NCI-H1436 treated with DMSO at 0.1 percent for 48 hours (cell line): ENCODE results near the gene FN1.

Experiments
- DNase-seq: peaks from one replicate; lab custom pipeline; 2025; lab: John Stamatoyannopoulos, UW

FN1 gene

DNA sequence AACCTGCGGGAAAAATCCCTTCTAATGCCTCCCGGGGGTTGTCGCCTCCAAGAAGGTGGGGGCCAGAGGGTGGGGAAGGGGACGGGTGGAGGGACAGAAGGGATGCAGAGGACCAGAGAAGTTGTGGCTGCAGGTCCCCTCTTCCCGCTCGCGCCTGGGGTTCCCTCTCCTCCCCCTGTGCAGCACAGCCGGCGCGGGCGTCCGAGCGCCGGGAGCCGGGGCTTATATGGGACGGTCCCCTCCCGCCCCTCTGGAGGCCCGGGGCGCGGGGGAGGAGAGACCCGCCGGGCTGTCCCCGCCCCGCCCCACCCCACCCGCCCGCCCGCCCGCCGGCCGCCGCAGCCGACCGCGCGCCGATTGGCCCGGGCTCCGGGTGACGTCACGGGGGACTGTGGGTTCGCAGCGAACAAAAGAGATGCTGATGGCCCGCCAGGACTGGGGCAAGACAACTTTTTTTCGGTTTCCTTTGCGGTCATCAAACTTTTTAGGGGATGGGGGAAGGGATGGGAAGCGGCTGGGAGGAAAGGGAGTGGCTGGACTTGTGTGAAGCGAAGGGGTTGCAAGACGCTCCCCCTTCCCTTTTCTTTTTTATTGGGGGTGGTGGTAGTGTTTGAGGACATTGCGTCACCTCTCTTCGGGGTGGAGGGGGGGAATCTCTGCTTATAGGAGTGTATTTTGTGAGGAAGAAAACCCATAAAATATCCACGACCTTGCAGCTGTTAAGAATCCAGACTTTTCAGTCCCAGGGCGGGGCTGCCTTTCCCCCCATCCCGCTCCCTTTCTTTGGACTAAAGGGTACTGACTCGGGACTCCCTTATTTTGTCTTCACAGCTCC is at the start of gene FN1:
FN1 (minus strand) TSS at position 199 of the 835 bp plus-strand sequence. CDS start 266 bp downstream, outside the sequence.
- peak; percentile 10 for DNase-seq

DNA sequence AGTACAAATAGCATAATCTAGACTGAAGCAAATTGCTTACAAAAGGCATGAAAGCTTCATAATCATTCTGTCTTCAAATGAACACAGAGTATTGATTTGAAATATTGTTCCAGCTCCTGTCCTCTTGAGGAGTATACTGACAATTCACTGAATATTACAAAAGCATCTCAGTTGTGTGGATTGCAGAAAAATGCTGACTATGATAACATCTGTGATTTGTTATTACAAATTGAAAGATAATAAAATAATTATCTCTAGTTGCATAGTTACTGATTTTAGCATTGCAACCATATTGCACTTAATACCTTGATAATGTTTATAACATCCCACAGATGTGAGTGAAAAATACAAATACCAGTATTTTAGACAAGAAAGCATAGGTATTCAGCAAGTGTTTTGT is 49.2 kb upstream of the FN1 start:
- DNase-seq = no peak

DNA sequence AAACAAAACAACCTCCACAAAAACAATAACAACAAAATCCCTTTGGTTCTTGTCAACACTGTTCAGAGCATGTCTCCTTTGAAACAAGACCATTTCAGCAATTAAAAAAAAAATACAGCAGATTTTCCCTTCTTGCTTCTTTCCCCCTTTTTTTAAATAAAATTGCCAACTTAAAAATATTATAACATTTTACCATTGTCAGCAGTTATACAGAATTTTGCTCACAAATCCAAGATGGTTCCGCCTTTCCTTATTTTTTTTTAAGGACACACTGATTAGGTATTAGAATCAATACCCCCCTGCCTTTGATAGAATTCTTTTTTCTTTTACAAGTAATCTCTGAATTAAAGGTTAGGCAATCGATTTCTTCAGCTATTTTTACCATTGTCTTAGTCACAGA is 48.7 kb upstream of the FN1 start:
- no peak for DNase-seq

DNA sequence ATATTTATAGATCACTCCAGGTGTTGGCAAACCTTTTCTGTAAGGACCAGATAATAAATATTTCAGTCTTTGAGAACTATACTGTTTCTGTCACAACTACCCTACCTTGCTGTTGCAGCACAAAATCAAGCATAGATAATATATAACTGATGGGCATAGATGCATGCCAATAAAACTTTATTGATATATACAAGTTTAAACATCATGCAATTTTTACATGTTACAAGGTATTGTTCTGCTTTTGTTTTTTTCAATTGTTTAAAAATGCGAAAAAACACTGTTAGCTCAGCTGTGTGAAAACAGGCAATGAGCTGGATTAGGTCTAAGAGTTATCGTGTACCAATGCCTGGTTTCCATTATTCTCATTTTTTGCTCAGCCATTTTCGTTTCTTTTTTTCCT is 47.6 kb upstream of the FN1 start:
- DNase-seq = no peak

DNA sequence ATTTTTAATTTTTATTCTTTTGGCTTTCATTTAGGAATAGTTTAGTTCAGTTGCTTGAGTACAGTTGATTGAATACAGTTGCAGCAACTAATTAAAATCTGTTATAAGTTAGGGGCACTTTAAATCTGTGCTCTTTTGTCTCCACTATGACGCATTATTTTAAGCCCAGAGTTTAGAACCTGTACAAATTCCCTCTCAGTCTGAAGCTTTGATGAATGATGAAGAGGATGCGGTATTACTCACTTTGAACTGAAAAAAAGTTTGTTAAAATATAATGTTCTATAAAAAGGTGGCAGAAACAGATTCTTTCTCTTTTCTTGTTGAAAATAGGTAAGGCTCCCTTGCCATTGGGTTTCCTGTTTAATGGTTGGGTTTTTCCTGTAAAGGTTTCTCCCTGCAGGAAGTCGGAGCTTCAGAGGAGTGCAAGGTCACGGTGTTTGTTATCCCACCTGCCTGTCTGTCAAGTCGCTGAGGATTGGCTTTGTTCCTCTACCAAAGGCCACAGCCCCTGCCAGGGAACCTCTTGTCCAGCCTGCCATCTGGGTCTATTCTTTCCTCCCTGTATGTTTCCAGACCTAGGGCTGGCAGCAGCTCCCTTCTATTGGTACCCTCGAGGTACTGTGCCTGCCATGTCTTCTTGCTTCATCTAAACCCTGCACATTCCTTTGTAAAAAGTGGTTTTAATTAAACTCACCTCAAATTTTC is 43.8 kb upstream of the FN1 start:
- DNase-seq = no peak

DNA sequence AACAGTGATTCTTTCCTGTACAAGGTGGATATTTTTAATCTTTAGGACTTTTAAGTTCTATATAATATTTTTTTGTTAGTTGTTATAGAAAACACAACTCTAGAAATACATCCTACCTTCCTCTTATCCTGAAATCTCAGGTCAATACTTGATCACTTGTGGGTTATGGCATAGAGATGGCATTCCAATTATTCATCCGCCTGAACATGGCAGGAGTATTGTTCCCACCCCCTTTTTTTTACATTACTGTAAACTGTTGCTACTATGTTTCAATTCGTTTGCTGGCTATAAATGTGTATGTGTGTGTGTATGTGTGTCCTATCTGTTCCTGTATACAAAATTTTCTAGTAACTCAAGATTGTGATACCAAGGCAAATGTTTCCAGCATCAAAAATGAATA is 43.3 kb upstream of the FN1 start:
- DNase-seq = no peak

DNA sequence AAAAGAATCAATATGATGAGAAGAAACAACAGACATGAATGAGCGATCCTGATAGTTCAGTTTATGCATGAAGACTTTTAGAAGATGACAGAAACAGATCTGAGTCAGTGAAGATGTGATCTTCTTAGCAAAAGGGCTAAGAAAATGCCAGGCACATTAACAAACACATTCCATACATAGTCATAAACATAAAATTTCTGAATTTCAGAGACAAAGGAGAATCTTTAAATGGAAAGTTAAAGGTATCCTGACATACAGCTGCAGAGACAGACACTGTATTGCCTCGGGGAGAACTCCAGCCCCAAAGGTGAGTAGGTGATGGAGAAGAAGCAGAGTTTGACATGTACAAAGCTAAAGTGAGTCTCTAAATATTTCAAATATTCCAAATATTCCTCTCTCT is 40.6 kb upstream of the FN1 start:
- DNase-seq = no peak

DNA sequence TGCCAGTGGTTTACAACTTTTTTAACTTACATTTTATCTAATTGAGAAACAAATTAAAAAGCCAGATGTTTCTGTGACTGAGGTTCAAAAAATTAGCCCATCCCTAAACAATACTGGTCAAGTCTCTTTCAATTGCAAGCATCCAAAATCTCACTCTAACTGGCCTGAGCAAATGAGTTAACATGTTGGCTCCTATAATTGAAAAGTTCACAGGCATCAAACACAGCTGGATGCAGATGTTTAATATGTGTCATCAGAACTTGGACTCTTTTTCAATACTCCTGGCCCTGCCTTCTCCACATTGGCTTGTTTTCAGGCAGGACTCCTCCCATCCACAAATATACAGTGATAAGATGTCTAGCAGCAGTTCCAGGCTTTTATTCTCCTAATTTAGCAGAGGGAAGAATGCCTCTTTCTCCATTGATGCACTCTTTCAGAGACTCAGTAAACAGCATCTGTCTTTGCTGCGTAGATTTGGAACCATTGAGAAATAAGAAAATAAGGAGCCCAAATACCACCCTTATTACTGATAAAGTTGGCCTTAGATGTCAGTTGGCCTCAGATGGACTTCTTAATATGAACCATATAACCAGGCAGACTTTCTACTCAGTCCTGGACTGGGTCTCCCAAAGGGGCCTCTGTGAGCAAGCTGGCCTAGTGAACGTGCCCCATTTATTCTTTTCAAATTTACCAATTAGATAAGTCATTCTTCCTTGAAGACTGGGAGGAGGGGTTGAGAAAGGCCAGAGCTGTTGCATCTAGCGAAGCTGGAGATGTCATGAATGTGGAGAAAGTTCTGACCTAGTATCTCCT is 30.4 kb upstream of the FN1 start:
- no peak for DNase-seq

DNA sequence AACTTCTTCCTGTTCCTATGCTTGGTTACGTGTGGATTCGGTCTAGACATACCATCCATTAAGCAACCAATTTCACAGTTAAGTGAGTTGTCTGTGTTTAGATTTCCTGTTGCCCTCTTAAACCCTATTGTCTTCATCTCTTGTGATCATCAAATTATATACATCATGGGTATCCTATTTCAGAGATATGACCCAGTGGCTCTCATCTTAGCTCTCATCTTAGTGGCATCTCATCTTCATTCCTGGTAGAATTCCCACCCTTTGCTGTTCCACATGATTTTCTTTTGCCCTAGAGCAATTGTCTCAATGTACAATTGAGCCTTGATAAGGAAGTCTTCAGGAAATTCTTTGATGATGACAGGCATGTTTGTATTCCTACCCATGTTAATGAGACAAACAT is 29.4 kb upstream of the FN1 start:
- DNase-seq = no peak

DNA sequence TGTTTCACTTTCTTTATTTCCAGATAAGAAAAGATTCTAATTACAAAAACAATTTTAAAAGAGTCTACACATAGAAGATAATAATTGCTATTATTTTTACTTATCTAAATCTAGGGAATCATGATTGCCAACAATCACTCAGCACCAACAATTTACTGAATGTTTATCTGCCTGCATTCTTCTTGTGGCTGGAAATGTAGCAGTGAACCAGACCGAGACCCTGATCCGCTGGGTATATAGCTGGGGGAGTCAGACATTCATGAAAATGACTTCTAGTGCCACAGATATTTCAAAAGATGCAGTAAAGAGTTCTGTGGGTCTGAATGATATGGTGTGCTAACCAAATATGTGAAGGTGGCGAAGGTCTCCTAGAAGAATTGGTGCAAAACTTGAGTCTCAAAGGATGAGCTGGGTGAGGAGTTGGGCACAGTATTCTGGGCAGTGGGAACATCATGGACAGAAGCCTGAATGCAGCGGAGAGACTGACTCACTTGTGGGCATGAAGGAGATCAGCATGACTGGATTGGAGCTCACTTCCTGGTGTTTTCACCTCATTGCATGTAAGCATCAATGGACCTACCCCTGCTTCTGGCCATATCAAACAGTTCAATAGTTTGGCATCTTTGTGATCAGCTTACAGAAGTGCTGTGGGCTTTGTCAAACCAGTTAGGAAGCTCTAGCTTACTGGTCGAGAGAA is 26.1 kb upstream of the FN1 start:
- no peak for DNase-seq

DNA sequence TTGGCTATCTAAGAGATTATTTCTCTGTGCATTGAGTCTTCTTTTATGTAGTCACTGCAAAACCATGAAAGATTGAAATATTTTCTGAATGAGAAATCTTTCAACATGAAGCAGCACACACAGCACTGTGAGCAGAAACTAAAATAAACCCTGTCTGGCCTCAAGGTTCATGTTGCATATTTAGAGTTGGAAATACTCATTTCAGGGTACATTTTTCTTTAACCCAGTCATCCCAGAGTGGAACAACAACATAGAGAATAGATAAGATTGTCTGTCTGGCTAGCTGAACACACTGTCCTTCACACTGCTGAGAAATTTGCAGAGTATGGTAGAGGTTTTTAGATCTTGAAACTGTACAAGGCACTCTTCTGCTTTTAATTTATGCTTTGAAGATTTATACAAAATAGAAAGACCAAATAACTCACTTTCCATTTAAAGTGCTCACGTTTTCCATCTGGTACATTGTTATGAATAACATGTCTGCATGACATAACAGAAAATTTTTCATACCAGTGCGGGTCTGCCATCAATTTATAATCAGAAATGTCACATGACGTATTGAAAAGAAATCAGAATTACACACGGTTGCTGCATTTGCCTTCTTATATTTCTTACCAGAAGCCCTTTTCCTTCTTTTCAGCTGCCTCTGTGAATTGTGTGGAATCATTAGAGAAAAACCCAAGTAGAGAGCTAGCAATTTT is 25.0 kb upstream of the FN1 start:
- DNase-seq = no peak

DNA sequence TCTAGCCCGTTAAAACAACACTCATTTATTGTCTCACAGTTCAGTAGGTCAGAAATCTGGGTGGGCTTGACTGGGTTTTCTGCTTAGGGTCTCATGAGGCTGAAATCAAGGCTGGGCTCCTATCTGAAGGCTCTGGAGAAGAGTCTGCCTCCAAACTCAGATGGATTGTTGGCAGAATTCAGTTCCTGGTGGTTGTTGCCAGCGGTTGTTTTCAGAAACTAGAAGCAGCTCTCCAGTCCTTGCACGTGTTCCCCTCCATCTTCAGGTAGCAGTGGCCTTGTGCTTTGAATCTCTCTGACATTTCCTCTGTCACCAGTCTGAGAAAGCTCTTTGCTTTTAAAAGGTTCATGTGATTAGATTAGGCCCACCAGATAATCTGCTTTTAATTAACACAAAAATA is 20.1 kb upstream of the FN1 start:
- no peak for DNase-seq

DNA sequence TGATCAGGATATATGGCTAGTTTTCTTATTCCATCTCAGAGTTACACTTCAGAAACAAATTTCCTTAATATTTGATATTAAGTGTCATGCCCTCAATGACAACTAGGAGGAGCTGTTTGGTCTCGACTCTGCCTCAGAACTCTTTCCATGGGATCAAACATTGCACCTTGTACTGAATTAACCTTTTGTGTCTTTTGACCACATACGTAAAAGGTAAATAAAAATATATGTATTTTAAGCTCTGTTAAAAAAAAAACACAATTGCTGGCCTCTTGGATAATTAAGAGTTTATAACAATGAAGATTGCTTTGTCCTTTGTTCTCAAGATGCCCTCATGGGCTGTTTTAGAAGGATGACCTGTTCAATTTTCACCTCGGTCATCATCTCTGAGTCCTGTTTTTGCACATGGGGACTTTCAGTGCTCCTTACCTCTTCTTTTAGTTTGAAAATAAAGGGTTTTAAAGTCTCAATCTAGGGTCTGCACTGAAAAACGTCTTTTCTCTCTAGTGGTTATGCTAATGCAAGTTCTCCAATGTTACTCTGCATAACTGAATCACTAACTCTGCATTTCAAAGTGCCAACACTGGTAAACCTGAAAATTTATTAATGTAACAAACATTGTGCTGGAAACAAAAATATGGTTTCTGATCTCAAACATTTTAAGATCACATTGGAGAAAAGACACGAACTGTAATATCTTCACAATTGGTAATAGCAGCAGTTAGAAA is 18.8 kb upstream of the FN1 start:
- DNase-seq = no peak

DNA sequence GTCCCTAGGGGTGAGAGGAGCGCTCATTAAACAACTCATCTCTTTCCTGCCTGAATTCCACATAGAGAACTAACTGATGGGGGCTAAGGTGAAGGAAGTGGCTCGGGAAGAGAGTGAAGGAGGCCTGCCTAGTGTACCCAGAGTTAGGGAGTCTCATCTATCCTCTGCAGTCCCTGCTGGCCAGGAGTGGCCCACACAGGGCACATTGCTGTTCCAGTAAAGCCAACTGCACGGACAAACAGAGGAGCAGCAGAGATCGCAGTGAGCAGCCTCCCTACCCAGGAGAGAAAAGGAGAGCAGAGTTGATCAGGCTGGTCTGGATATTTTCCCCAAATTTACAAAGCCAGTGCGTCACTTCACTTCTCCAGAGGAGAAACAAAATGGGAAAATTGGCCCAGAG is 16.9 kb upstream of the FN1 start:
- no peak for DNase-seq

DNA sequence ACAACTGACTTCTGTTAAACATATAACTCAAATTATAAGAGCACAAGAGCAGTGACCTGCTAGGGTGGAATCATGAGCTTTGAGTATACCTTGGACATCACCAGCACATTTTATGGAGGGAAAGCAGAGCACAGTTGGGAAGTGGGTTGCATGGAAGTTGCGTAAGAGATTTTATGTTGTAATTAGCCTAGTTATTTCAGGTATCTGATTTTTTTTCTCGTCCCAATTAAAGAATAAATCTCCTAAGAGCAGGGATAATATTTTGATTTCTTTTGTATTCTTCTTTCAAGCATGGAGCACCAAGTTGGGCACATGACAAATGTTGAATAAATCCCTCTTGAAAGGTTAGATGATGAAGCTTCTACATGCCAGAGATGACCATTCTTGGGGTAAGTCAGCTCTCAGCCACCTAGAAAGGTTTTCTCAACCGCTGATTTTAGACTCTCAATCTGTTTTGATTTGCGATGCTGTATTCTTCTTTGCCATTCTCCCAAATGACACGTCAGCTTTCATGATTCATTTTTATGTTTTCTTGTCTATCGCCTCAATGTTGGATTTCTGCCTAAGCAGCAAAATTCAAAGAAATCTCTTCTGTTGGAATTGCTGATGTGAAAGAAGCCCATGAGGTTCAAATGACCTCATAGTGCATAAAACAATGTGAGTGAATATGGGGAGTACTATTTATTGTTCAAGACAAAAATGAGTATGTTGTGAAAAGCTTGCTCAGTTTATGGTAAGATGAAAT is 15.3 kb upstream of the FN1 start:
- no peak for DNase-seq

DNA sequence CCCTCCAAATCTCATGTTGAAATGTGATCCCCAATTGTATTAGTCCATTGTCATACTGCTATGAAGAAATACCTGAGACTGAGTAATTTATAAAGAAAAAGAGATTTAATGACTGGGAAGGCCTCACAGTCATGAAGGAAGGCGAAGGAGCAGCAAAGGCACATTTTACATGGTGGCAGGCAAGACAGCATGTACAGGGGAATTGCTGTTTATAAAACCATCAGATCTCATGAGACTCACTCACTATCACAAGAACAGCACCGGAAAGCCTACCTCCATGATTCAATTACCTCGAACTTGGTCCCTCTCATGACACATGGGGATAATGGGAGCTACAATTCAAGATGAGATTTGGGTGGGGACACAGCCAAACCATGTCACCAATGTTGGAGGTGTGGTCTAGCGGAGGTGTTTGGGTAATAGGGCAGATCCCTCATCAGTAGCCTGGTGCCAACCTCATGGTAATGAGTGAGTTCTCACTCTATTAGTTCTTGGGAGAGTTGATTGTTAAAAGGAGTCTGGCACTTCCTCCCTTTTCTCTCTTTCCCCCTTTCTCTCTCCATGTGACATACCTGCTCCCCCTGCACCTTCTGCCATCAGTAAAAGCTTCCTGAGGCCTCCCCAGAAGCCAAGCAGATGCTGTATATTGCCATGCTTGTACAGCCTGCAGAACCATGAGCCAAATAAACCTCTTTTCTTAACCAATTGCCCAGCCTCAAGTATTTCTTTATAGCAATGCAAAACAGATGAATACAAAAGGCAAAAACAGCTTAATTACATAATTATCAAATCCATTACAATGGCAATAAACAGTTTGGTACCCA is 14.5 kb upstream of the FN1 start:
- DNase-seq = no peak

DNA sequence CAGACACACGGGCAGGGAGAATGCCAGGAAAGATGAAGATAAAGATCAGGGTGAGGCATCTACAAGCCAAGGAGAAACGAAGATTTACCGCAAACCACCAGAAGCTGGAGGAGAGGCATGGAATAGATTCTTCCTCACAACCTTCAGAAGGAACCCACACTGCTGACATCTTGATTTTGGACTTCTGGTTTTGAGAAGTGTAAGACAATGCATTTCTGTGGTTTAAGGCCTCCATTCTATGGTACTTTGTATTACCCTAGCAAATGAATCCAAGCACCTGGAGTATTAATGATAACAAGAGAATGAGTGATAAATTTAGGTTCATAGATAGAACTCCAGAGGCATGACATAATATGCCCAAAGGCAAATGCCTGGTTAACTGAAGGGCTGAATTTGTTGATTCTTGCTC is 11.8 kb upstream of the FN1 start:
- DNase-seq = no peak

DNA sequence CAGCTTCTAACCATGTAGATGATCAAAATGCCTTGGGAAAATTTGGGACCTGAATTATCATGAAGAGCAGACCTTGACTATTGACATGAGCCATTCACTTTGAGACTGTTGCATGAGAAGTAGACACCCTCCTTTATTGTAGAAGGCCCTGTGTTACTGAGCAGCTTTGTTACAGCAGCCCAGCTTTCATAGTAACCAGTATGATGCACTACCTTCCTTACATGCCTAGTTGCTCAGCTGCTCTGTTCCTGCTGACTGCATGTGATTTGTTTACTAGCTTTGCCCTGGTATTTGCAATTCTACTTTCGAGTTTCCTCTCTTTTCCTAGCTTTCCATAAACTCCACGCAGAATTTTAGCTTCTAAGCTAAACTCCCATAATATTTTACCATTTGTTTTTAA is 11.2 kb upstream of the FN1 start:
- DNase-seq = no peak

DNA sequence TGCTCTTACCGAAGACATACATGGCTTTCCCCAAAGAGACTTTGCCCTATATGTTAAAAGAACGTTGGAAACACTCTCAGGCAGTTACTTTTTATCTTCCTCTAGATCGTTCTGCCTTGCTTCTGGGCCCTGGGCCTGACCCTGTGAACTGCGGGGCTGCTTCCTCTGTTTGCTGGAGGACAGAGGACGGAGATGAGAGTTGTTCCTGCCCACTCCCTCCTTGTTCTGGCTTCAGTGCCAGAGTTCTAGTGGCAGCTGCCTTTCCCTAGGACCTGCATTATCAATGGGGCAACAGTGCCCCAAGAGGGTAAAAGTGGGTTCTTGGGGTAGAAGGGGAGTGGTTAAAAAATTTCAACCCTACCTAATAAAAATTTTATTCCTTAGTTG is 6.5 kb upstream of the FN1 start:
- no peak for DNase-seq
